Dermis blood vessel endothelial cell (primary cell): ENCODE results near the gene PLA2G7. TPM values are rescaled to one million over a fixed set of nuclear protein-coding genes. Genes with fewer than 3 reads are reported as not detected.

ENCODE experiments used
- DNase-seq: peaks from one replicate; pipeline ENCODE4 v3.0.0; 2010
- total RNA-seq: library from RNA; depleted of rRNA; stranded (reverse); fragments of >200 nt; gene quantifications from 2 replicates; pipeline ENCODE4 v1.2.3, GENCODE V29; 2014

The PLA2G7 gene
- total RNA-seq, 1 donor from 2014 or later = not detected

DNA sequence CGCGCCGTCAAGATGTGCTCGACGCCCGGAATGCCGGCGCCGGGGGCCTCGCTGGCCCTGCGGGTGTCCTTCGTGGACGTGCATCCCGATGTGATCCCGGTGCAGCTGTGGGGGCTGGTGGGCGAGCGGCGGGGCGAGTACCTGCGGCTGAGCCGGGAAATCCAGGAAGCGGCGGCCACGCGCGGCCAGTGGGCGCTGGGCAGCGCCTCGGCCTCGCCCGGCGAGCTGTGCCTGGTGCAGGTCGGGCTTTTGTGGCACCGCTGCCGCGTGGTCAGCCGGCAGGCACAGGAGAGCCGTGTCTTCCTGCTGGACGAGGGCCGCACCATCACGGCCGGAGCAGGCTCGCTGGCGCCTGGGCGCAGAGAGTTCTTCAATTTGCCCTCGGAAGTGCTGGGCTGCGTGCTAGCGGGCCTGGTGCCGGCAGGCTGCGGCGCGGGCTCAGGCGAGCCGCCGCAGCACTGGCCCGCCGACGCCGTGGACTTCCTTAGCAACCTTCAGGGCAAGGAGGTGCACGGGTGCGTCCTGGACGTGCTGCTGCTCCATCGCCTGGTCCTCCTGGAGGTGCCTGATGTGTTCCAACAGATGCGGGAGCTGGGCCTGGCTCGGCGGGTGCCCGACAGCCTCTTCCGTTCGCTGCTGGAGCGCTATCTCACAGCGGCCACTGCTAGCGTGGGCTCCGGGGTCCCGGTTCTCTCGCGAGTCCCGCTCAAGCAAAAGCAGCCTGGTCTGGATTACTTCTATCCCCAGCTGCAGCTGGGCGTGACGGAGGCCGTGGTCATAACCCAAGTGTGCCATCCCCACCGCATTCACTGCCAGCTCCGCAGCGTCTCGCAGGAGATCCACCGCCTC, 46.8 kb downstream of the PLA2G7 start:
- DNase-seq = no peak

GRCh38 chr6:46687619-46688097, 47.5 kb downstream of the PLA2G7 start, which contains the start of gene TDRD6:
TSS of gene TDRD6 (plus strand) at chr6:46687885. CDS start at chr6:46688129, 244 bp downstream.
- DNase-seq = no peak

DNA sequence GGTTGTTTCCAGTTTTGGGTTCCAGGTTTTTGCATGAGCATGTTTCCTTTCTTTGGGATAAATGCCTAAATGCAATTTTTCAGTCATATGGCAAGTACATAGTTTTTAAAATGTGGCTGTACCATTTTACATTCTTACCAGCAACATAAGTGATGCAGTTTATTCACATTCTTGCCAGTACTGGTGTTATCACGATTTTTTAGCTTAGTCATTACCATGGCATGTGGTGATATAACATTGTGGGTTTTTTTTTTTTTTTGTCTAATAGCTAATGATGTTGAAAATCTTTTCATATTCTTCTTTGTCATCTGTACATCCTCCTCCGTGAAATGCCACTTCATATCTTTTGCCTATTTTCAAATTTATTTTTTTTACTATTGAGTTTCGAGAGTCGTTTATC, 50.4 kb downstream of the PLA2G7 start:
- DNase-seq = no peak

DNA sequence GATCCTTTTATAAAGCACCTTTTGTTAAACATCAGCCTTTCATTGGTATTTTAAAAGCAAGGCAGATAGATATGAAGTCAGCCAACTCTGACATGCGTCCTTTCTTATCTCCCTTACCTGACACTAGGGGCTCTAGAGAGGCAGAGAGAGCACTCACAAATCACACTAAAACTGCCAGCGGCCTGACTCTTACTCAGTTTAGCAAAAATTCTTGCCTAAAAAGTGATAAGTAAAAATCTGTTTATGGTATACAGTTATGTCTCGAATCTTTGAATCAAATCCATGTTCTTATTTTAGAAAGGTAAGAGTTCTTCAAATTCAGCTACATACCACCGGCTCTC, 57.9 kb downstream of the PLA2G7 start:
- DNase-seq = no peak

DNA sequence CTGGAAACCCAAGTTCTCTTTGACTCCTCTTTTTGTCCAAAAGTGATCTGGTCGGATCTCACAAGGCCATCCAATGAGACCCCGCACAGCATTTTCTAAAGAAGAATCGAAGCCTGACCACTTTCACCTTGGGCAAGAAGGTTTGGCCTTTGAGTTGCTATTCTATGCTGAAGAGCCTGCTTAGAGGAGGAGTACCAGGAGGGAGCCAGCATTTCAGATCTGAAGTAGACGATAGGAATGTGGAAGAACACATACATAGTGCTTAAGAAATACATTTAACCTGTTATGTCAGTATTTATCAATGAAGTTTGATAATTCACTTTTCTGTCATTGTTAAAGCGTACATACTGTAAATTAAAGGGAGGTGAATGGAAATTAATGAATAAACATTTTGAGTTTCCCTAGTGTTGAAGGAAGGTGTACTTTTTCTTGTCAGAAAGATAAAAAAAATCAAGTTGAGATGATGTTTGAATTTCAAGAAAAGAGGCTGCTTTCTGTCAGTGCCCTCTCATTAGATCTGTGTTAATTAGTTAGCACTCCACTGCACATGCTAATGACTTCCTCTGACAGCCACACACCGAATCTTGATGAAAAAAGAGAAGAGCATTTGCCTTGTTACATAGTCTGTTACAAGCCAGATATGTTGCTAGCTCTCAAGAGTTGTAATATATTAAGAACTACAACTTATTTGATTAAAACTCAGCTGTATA, 58.4 kb downstream of the PLA2G7 start:
- no peak for DNase-seq

- no peak for DNase-seq
Observed at GRCh38 chr6:46674410-46674809, 60.8 kb downstream of the PLA2G7 start.

DNA sequence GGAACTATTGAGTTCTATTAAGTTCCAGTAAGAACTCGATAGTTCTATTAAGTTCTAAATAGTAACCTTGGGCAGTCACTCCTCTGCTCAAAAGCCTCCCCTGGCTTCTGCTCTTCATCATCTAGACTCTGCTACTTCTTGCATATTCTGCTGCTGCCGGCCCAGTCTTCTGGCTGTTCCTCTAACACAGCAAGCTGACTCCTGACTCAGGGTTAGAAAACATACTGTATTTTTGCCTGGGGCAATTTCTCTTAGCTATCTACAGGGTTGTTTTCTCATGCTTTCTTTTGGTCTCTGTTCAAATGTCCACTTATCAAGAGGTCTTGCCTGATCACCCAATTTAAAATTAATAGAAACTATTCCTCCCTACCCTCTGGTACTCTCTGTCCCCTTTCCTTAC, 67.8 kb downstream of the PLA2G7 start:
- no peak for DNase-seq

DNA sequence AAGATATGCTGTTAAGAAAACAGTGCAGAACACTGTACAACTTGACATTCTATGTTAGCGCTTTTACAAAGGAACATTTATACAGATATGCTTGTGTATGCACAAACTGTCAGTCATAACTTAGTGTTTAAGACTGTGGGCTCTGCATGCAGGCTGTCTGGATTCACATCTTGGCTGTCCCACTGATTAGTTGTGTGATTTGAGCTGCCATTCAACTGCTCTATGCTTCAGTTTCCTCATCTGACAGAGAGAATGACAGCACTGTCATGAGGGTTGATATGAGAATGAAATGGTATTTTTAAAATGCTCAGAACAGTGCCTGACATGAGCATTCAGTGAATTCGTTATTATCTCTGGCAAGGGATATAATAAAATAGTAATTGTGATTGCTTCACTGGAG, 73.7 kb downstream of the PLA2G7 start:
- no peak for DNase-seq

GRCh38 chr6:46657642-46658041, 77.5 kb downstream of the PLA2G7 start:
- no peak for DNase-seq

GRCh38 chr6:46655803-46656202, 79.4 kb downstream of the PLA2G7 start:
- DNase-seq = peak; percentile 6

Other genes with a start within 250 kb of the PLA2G7 start
- gene RCAN2, start 243.9 kb downstream of the PLA2G7 start, total RNA-seq = 0.19 and 0.34 TPM in 2 replicates
- gene CYP39A1, start 82.6 kb downstream of the PLA2G7 start, total RNA-seq = 0.74 and 3.4 TPM in 2 replicates
- 1.9 and 6.3 TPM in 2 replicates for gene SLC25A27, start 82.4 kb downstream of the PLA2G7 start, total RNA-seq
- 0.05 and 0.17 TPM in 2 replicates for gene TDRD6, start 47.5 kb downstream of the PLA2G7 start, total RNA-seq
- not detected in 2 replicates for gene ANKRD66, start 11.6 kb upstream of the PLA2G7 start, total RNA-seq
- not detected in 2 replicates for gene MEP1A, start 58.0 kb upstream of the PLA2G7 start, total RNA-seq
- 140 and 211 TPM in 2 replicates for gene ADGRF5, start 186.6 kb upstream of the PLA2G7 start, total RNA-seq